ENCODE results near the gene ARL4D.
A peak's percentile ranks its signal among the peaks of the same experiment; 100 is the strongest.
"Not testable (repeated sequence)": the region's sequence is repeated elsewhere in the genome, so short reads cannot be mapped to it uniquely, and the experiment has no call there.

Gene ARL4D

GRCh38 chr17:43398724-43399595 is at the start of gene ARL4D:
TSS of gene ARL4D (plus strand) at chr17:43398993. CDS start at chr17:43399733, 740 bp downstream.
- DNase-seq = peak; percentile 72

- no peak for DNase-seq
These were observed 49.7 kb upstream of the ARL4D start for GRCh38 chr17:43349142-43349541.

GRCh38 chr17:43350888-43351361 is 47.9 kb upstream of the ARL4D start:
- no peak for DNase-seq

GRCh38 chr17:43351691-43352090 is 47.1 kb upstream of the ARL4D start:
- no peak for DNase-seq

GRCh38 chr17:43352579-43353331 is 46.0 kb upstream of the ARL4D start:
- DNase-seq = no peak

GRCh38 chr17:43353393-43353792 is 45.4 kb upstream of the ARL4D start:
- no peak for DNase-seq

GRCh38 chr17:43354371-43354770 is 44.4 kb upstream of the ARL4D start:
- no peak for DNase-seq

GRCh38 chr17:43356450-43356849 is 42.3 kb upstream of the ARL4D start:
- DNase-seq = no peak

- DNase-seq = no peak
These were observed 41.8 kb upstream of the ARL4D start for GRCh38 chr17:43356999-43357398.

GRCh38 chr17:43359469-43360110 is 39.2 kb upstream of the ARL4D start:
- no peak for DNase-seq

GRCh38 chr17:43360376-43360738 is 38.4 kb upstream of the ARL4D start:
- DNase-seq = peak; percentile 75

GRCh38 chr17:43360739-43361505 is 37.9 kb upstream of the ARL4D start:
- DNase-seq = peak; percentile 99

- DNase-seq = no peak
These were observed 35.4 kb upstream of the ARL4D start for GRCh38 chr17:43363181-43363925.

- DNase-seq = no peak
These were observed 34.9 kb upstream of the ARL4D start for GRCh38 chr17:43363926-43364285.

- no peak for DNase-seq
These were observed 33.4 kb upstream of the ARL4D start for GRCh38 chr17:43365356-43365755.

- not testable (repeated sequence) for DNase-seq
These were observed 32.9 kb upstream of the ARL4D start for GRCh38 chr17:43365921-43366320.

GRCh38 chr17:43366891-43367736 is 31.7 kb upstream of the ARL4D start:
- no peak for DNase-seq

GRCh38 chr17:43367737-43368242 is 31.0 kb upstream of the ARL4D start:
- DNase-seq = peak; percentile 77

GRCh38 chr17:43368740-43369506 is 29.9 kb upstream of the ARL4D start:
- DNase-seq = peak; percentile 33

- no peak for DNase-seq
These were observed 28.8 kb upstream of the ARL4D start for GRCh38 chr17:43369986-43370385.
